CD4-positive, alpha-beta T cell treated with Interleukin-2 at 100 ng/mL for 4 hours (primary cell): Measurements from ENCODE around the gene STX18.
A peak's percentile ranks its signal among the peaks of the same experiment; 100 is the strongest.
"Not testable (repeated sequence)": the region's sequence is repeated elsewhere in the genome, so short reads cannot be mapped to it uniquely, and the experiment has no call there.

ENCODE experiments used
- DNase-seq: peaks from one replicate; pipeline ENCODE4 v3.0.0-alpha.2; 2020; ENCODE audit warnings: low spot score

Gene STX18

GRCh38 chr4:4437798-4438470 is 103.9 kb downstream of the STX18 start:
- DNase-seq = no peak

- DNase-seq = no peak
These were observed 105.5 kb downstream of the STX18 start for GRCh38 chr4:4436244-4436823.

GRCh38 chr4:4433941-4434340 is 107.9 kb downstream of the STX18 start:
- DNase-seq = no peak

- no peak for DNase-seq
These were observed 109.3 kb downstream of the STX18 start for GRCh38 chr4:4432341-4433125.

GRCh38 chr4:4430492-4431195 is 111.2 kb downstream of the STX18 start:
- peak; percentile 51 for DNase-seq

- DNase-seq = no peak
These were observed 112.6 kb downstream of the STX18 start for GRCh38 chr4:4428966-4429875.

GRCh38 chr4:4427886-4428285 is 114.0 kb downstream of the STX18 start:
- no peak for DNase-seq

GRCh38 chr4:4427121-4427870 is 114.6 kb downstream of the STX18 start:
- no peak for DNase-seq

GRCh38 chr4:4426511-4427120 is 115.2 kb downstream of the STX18 start:
- DNase-seq = no peak

GRCh38 chr4:4425696-4426095 is 116.2 kb downstream of the STX18 start:
- no peak for DNase-seq

GRCh38 chr4:4425119-4425690 is 116.6 kb downstream of the STX18 start:
- DNase-seq = no peak

- no peak for DNase-seq
These were observed 117.2 kb downstream of the STX18 start for GRCh38 chr4:4424499-4425115.

- DNase-seq = no peak
These were observed 117.9 kb downstream of the STX18 start for GRCh38 chr4:4423706-4424498.

GRCh38 chr4:4422856-4423499 is 118.9 kb downstream of the STX18 start:
- no peak for DNase-seq

GRCh38 chr4:4422117-4422516 is 119.7 kb downstream of the STX18 start:
- DNase-seq = not testable (repeated sequence)

GRCh38 chr4:4421356-4421755 is 120.5 kb downstream of the STX18 start:
- DNase-seq = no peak

GRCh38 chr4:4420421-4420820 is 121.4 kb downstream of the STX18 start:
- no peak for DNase-seq

- DNase-seq = no peak
These were observed 122.0 kb downstream of the STX18 start for GRCh38 chr4:4419896-4420295.
